ENCODE results near the gene SELENOM.
"Not testable (repeated sequence)": the region's sequence is repeated elsewhere in the genome, so short reads cannot be mapped to it uniquely, and the experiment has no call there.

The SELENOM gene

GRCh38 chr22:31104869-31105268, 2.5 kb downstream of the SELENOM start:
- no peak for DNase-seq

GRCh38 chr22:31103899-31104694, 3.3 kb downstream of the SELENOM start:
- DNase-seq: no peak

DNA sequence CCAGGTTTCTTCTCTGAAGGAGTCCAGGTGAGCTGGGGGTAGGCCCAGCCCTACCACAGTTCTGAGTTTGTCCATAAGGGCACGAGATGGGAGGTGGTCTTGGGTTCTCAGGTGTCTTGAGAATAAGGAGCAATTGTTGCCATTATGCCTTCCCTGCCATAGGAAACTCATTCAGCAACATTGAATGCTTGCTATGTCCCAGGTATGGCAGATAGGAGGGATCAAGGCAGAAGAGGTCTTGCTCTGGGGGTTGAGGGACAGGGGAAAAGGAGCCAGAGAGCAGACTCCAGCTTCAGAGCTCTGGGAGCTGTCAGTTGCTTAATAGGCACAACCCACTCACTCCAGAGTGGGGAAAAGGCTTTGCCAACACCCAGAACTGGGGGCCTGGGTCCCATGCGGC, 4.3 kb downstream of the SELENOM start:
- no peak for DNase-seq

DNA sequence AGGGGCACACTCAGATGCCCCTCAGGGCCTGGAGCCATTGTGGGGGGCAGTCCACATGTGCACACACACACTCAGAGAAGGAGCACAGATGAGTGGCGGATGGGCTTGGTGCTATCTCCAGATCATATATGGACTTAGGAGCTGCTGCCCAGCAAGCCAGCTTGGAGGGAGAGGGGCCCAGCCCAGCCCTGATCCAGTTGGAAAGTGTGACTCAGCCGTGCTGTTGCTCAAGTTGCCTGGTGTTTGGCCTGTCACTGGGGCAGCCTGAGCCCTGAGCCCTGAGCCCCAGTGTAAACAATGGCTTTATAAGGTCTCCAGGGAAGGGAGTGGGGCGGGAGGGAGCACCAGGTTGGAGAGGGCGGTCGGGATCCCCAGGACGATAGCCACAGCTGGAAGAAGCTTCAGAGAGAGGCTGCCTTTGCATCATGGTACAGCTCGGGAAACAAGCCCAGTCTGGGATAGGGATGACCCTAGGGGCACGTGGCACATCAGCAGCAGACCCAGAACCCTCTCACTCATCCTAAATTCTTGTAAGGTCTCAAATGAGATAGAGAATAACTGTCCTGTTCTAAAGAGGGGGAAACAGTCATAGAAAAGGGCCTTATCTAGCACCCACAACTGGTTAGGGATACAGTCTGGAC, 4.8 kb downstream of the SELENOM start:
- DNase-seq: no peak

GRCh38 chr22:31100762-31101525, 6.4 kb downstream of the SELENOM start:
- DNase-seq: no peak

DNA sequence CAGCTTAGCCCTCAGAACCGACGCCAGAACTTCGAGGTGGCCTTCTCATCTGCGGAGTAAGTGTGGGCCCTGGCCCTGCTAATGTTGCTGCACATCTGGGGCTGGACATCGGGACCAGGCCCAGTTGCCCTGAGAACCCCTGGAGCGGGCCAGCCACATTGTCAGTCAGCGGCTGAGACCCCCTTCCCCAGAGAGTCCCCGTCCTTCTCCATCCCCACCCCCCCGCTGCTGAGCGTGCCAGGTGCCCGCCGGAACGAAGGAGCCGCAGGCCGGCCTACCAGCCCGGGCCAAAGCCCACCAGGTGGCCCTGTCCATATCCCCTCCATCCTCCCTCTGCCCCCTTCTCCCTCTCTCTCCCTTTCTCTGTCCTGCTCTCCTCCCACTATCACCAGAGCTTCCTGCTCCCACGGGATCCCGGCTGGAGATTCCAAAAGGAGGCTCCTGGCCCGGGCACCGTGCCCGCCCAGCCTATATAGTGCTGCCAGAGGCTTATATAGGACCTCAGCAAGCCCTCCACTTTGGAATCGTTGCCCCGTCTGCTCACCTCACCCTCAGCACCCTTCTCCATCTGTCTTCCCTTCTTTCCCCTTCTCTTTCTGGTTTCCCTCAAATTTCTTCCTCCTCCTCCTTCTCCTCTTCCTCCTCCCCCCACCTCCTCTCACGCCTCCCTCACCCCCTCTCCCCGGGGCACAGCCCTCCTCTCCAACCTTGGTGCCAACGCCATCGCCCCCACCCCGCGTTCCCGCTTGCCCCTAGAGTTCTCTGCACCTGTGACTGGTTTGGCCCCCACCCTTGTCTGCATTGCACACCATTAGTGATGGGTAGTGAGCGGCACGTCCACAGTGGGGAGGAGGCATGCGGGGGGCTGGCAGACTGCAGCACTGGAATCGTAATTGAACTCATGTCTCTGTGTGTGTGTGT, 7.3 kb downstream of the SELENOM start:
- DNase-seq: no peak

- DNase-seq: no peak
Measured at GRCh38 chr22:31099386-31099785, 8.0 kb downstream of the SELENOM start.

GRCh38 chr22:31098632-31099110, 8.7 kb downstream of the SELENOM start:
- no peak for DNase-seq

- no peak for DNase-seq
Measured at GRCh38 chr22:31097941-31098631, 9.3 kb downstream of the SELENOM start.

- DNase-seq: not testable (repeated sequence)
Measured at GRCh38 chr22:31097539-31097938, 9.8 kb downstream of the SELENOM start.

GRCh38 chr22:31096657-31097279, 10.6 kb downstream of the SELENOM start:
- no peak for DNase-seq

DNA sequence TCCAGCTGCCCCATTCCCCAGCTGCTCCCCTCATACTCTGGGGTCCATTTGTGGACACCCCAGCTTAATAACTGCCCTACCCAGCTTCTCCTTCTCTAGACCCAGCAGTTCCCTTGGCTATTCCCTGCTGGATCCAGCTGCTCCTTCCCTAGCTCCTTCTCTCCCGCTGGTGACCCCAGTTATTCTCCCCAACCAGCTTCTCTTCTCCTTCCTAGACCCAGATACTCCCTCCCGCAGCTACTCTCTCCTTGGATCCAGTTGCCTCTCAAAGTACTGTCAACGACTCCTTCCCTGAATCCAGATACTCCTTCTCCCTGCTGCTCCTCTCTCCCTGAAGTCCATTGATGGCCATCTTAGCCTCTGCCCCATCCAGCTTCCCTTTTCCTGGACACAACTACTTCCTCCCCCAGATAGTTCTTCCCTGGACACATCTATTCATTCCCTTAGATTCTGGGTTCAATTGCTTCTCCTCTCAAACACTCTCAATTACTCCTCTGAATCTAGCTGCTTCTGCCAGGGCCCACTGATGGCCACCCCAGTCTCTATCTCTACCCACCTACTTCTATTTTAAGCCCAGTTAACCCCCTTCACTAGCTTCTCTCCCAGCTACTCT, 11.6 kb downstream of the SELENOM start:
- no peak for DNase-seq

DNA sequence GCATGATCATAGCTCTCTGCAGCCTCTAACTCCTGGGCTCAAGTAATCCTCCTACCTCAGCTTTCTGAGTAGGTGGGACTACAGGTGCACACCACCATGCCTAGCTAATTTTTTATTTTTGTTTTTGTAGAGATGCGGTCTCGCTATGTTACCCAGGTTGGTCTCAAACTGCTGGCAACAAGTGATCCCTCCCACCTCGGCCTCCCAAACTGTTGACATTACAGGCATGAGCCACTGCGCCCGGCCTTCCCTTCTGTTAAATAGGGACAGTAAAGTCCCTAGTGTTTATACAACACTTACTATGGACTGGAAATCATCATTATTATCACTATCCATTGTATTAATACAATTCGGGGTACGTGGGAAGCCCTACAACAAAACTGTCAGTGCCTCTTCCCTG, 12.6 kb downstream of the SELENOM start:
- no peak for DNase-seq

GRCh38 chr22:31094021-31094551, 13.3 kb downstream of the SELENOM start:
- no peak for DNase-seq

- DNase-seq: no peak
Measured at GRCh38 chr22:31093086-31093850, 14.1 kb downstream of the SELENOM start.

DNA sequence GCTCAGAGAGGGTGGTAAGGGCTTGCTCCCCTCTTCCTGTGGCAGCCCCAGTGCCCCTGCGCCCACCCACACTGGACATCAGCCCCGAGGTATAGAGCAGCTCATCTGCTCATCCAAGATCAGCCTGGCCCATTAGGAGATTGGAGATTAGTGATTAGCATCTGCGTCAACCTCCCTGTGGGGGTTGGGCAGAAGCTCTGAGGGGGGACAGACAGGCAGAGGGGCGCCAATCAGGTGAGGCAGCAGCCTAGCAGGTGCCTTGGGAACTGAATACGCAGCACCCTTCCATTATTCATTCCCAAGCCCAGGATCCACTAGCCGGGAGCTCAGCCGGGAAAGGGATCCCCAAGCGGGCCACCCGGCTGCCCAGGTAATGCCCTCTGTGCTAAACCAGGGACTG, 15.2 kb downstream of the SELENOM start:
- DNase-seq: no peak

DNA sequence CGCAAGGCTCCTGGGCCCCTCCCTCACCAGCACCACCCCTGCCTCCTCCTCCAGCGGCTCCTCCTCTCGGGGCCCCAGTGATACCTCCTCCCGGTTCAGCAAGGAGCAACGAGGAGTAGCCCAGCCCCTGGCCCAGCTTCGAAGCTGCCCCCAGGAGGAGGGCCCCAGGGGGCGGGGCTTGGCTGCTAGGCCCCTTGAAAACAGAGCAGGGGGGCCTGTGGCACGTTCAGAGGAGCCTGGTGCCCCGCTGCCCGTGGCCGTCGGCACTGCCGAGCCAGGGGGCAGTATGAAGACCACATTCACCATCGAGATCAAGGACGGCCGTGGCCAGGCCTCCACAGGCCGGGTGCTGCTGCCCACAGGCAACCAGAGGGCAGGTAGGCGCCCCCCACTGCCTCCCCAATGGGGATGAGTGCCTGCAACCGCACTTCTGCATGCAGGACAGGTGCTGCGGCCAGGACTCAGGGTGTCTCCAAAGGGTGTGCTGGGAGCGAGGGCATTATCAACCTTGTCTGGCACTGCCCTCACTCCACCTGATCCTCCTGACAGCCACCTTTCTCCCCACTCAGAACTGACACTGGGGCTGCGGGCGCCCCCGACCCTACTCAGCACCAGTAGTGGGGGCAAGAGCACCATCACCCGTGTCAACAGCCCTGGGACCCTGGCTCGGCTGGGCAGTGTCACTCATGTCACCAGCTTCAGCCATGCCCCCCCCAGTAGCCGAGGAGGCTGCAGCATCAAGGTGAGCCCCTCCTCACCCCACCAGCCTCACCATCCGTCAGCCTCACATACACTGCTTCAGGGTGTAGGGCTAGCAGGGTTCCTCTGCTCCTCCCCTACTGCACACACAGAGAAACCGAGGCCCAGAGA, 16.0 kb downstream of the SELENOM start:
- no peak for DNase-seq

GRCh38 chr22:31090217-31091085, 16.9 kb downstream of the SELENOM start:
- no peak for DNase-seq

Measured in NCI-H1930 (cell line).